ENCODE data around the gene TENM4. TPM values are rescaled to one million over a fixed set of nuclear protein-coding genes. Genes with fewer than 3 reads are reported as not detected.

The TENM4 gene
- total RNA-seq, 1 experiment from 2014 or later: 25.0 TPM

- no peak for TF ChIP-seq AFF4 (CRISPR knock-in tag; IDR thresholded peaks at IDR 0.05; ENCODE audit: borderline replicate concordance)
- TF ChIP-seq GABPB1 (CRISPR knock-in tag; IDR thresholded peaks at IDR 0.05): no peak
- no peak for TF ChIP-seq ESRRA (CRISPR knock-in tag; IDR thresholded peaks at IDR 0.05; ENCODE audit: borderline replicate concordance)
- no peak for TF ChIP-seq ZBTB21 (CRISPR knock-in tag; IDR thresholded peaks at IDR 0.05; ENCODE audit: borderline replicate concordance)
Measured at GRCh38 chr11:78870655-78871054, 570.2 kb downstream of the TENM4 start (continued).

GRCh38 chr11:78869293-78869692 is 571.5 kb downstream of the TENM4 start:
- CTCF ChIA-PET: interaction anchor here (1.2 to 1.3 kb wide), 2 partner anchors 71 to 92 kb away, joined by 3 to 6 read pairs; no protein-coding TSS in a partner anchor
- peaks cover 3% of the 10 kb centered on the region; the same call in 1 of the 2 replicates for H3K36me3 Mint-ChIP-seq
- no peak for DNase-seq (ENCODE audit: low spot score)
- no peaks in the 10 kb centered on the region for H3K27me3 Mint-ChIP-seq (ENCODE audit: low read depth)
- no peak for TF ChIP-seq ZSCAN18 (CRISPR knock-in tag; IDR thresholded peaks at IDR 0.05)
- TF ChIP-seq IRF2 (CRISPR knock-in tag; IDR thresholded peaks at IDR 0.05; ENCODE audit: borderline replicate concordance, low read depth): no peak
- no peak for TF ChIP-seq NR3C1 (CRISPR knock-in tag; conservative IDR thresholded peaks at IDR 0.05; ENCODE audit: low read depth)
- no peak for TF ChIP-seq PREB (CRISPR knock-in tag; IDR thresholded peaks at IDR 0.05; ENCODE audit: borderline replicate concordance)
- TF ChIP-seq ZNF263 (CRISPR knock-in tag; IDR thresholded peaks at IDR 0.05; ENCODE audit: low read depth): no peak
- TF ChIP-seq SP1 (CRISPR knock-in tag; conservative IDR thresholded peaks at IDR 0.05): 0 out of 2 replicates have a peak, but pooled peaks have one; percentile 11
- no peak for TF ChIP-seq TP53 (CRISPR knock-in tag; IDR thresholded peaks at IDR 0.05)
- peak; percentile 50; the same call in 1 of the 2 replicates for ATAC-seq
- H3K27ac Mint-ChIP-seq: peak overlapping the region; percentile 41; the same call in 1 of the 2 replicates
- POLR2A ChIA-PET: interaction anchor here (0.6 kb wide), 1 partner anchor 69 kb away, joined by 3 read pairs; no protein-coding TSS in a partner anchor
- H3K9me3 Mint-ChIP-seq: no peaks in the 10 kb centered on the region
- peak overlapping the region; percentile 20 for H3K4me3 Mint-ChIP-seq
- H3K4me1 Mint-ChIP-seq: peaks cover 57% of the 10 kb centered on the region

GRCh38 chr11:78868563-78868962 is 572.3 kb downstream of the TENM4 start:
- Mint-ChIP-seq H3K9me3 (no peaks in the 10 kb centered on the region), H3K27ac (0 out of 2 replicates have a peak overlapping the region, but pooled peaks have one; percentile 33), H3K36me3 (peaks cover 3% of the 10 kb centered on the region; the same call in 1 of the 2 replicates), H3K4me1 (peaks cover 54% of the 10 kb centered on the region), H3K27me3 (ENCODE audit: low read depth) (no peaks in the 10 kb centered on the region), H3K4me3 (peak overlapping the region; percentile 15; the same call in 1 of the 2 replicates)
- ChIA-PET POLR2A (no interaction called here), CTCF (interaction anchor here (0.8 to 1.6 kb wide), 6 partner anchors 11 to 231 kb away, joined by 3 to 4 read pairs (median 3); no protein-coding TSS in a partner anchor)
- no peak for TF ChIP-seq MAX (CRISPR knock-in tag; IDR thresholded peaks at IDR 0.05)
- no peak for ATAC-seq
- DNase-seq (ENCODE audit: low spot score): no peak

Data from WTC11 (cell line).